GM12873 (cell line): Measurements from ENCODE around the gene NRAS.
A peak's percentile ranks its signal among the peaks of the same experiment; 100 is the strongest.

Experiments
- TF ChIP-seq, protein P1 (sequence below): IDR thresholded peaks from 2 replicates; pipeline ENCODE4 v1.5.1; 2012; ENCODE audit warnings: low read depth, mild to moderate bottlenecking, moderate library complexity, low read length, control low read depth; ENCODE audit not compliant: insufficient read depth; ENCODE audit errors: missing control alignments

Gene NRAS

GRCh38 chr1:114671939-114672275 is 44.7 kb downstream of the NRAS start:
- TF ChIP-seq, protein P1, sequence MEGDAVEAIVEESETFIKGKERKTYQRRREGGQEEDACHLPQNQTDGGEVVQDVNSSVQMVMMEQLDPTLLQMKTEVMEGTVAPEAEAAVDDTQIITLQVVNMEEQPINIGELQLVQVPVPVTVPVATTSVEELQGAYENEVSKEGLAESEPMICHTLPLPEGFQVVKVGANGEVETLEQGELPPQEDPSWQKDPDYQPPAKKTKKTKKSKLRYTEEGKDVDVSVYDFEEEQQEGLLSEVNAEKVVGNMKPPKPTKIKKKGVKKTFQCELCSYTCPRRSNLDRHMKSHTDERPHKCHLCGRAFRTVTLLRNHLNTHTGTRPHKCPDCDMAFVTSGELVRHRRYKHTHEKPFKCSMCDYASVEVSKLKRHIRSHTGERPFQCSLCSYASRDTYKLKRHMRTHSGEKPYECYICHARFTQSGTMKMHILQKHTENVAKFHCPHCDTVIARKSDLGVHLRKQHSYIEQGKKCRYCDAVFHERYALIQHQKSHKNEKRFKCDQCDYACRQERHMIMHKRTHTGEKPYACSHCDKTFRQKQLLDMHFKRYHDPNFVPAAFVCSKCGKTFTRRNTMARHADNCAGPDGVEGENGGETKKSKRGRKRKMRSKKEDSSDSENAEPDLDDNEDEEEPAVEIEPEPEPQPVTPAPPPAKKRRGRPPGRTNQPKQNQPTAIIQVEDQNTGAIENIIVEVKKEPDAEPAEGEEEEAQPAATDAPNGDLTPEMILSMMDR: no peak

- TF ChIP-seq, protein P1: peak; percentile 13
These were observed 45.3 kb downstream of the NRAS start for GRCh38 chr1:114671011-114671938.

- TF ChIP-seq, protein P1: no peak
These were observed 46.2 kb downstream of the NRAS start for GRCh38 chr1:114670083-114671010.

- TF ChIP-seq, protein P1: peak; percentile 9
These were observed 46.9 kb downstream of the NRAS start, which contains the start of gene DENND2C for GRCh38 chr1:114669562-114670082. DENND2C (minus strand) TSS chr1:114670049; CDS start chr1:114625984, 44,065 bp downstream.

DNA sequence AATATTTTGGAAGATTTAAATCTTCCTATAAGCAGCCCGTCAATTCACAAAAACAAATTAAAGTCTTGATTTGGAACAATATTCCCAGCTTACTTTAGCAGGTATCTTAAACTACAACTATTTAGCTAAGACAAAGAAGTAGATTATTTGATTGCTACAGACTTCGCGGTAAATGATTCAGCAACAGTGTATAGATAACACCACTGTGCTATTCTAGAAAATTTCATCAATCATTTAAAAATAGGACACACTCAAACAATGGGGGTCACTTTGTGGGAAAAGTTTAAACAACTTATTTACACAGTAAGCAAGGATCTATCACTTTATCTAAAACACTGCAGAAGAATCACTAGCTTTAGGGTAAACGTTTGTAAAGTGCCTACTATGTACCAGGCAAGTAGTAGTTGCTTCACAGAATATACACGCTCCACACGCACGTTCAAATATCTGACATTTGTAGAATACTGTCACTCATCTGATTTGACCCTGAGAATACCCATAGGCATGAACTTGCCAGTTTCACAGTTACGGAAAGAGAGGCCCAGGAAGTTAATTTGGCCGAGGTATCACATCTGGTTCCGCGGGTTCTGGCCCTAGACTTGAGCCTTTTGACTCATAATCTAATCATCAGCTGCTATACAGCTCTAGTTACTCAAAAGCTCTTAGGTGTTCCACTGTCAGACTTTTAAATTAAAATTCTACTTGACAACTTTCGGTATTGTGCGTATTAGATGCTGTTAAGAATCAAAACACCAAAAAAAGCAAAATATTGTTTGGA is 47.6 kb downstream of the NRAS start:
- TF ChIP-seq, protein P1: no peak

GRCh38 chr1:114668373-114668772 is 48.2 kb downstream of the NRAS start:
- TF ChIP-seq, protein P1: no peak
